Astrocyte (in vitro differentiated cells and primary cell): ENCODE results near the gene EIF5A2.

Source experiments
- CTCF ChIP-seq: IDR thresholded peaks from 2 replicates; pipeline ENCODE4 v1.5.1; 2011; ENCODE audit warnings: low read depth, mild to moderate bottlenecking, inconsistent platforms, low read length, moderate library complexity; ENCODE audit not compliant: insufficient read depth
- EZH2 ChIP-seq: IDR thresholded peaks from 2 replicates; pipeline ENCODE4 v1.6.1; 2012; ENCODE audit warnings: mild to moderate bottlenecking, low read length, inconsistent platforms; ENCODE audit not compliant: insufficient read depth

- TF ChIP-seq CTCF = no peak
- TF ChIP-seq EZH2 = no peak
These were observed 44.8 kb upstream of the EIF5A2 start for GRCh38 chr3:170953229-170953628.
